Activated naive CD4-positive, alpha-beta T cell treated with anti-CD3 and anti-CD28 coated beads for 36 hours (primary cell): ENCODE data around the gene DDR1. TPM values are rescaled to one million over a fixed set of nuclear protein-coding genes. Genes with fewer than 3 reads are reported as not detected.
"Not testable (repeated sequence)": the region's sequence is repeated elsewhere in the genome, so short reads cannot be mapped to it uniquely, and the experiment has no call there.

Source experiments
- CTCF ChIA-PET: fragments of 350-600 bp; sonication (Branson Sonifier 250); formaldehyde crosslinking; loops from one replicate; lab custom pipeline; 2021; ENCODE audit warnings: antibody characterized with exemption; lab: Charles Lee
- DNase-seq: peaks from one replicate; pipeline ENCODE4 v3.0.0-alpha.2; 2020
- H3K27ac Mint-ChIP-seq: one replicate; pipeline ENCODE4 v1.8.0; 2021; ENCODE audit warnings: mild to moderate bottlenecking, mixed read lengths
- H3K27me3 Mint-ChIP-seq: one replicate; pipeline ENCODE4 v1.8.0; 2021; ENCODE audit warnings: low read depth, mixed read lengths
- H3K36me3 Mint-ChIP-seq: one replicate; pipeline ENCODE4 v1.8.0; 2021; ENCODE audit warnings: low read depth, mixed read lengths
- H3K4me1 Mint-ChIP-seq: one replicate; pipeline ENCODE4 v1.8.0; 2021; ENCODE audit warnings: low read depth, mixed read lengths
- H3K4me3 Mint-ChIP-seq: one replicate; pipeline ENCODE4 v1.8.0; 2021; ENCODE audit warnings: mild to moderate bottlenecking, moderate library complexity, mixed read lengths
- H3K9me3 Mint-ChIP-seq: one replicate; pipeline ENCODE4 v1.8.0; 2021; ENCODE audit warnings: mixed read lengths
- intact Hi-C: fragments of 100-400 bp; cut with micrococcal nuclease; formaldehyde crosslinking; loops from one replicate; pipeline ENCODE4 v1.15.1; 2023
- total RNA-seq, 2 experiments: library from RNA; stranded (reverse); gene quantifications; one replicate each; pipeline ENCODE4 v1.2.3, GENCODE V29; 2021

The DDR1 gene
- total RNA-seq, 2 experiments from 2014 or later, result 9.5 to 10.1 TPM

DNA sequence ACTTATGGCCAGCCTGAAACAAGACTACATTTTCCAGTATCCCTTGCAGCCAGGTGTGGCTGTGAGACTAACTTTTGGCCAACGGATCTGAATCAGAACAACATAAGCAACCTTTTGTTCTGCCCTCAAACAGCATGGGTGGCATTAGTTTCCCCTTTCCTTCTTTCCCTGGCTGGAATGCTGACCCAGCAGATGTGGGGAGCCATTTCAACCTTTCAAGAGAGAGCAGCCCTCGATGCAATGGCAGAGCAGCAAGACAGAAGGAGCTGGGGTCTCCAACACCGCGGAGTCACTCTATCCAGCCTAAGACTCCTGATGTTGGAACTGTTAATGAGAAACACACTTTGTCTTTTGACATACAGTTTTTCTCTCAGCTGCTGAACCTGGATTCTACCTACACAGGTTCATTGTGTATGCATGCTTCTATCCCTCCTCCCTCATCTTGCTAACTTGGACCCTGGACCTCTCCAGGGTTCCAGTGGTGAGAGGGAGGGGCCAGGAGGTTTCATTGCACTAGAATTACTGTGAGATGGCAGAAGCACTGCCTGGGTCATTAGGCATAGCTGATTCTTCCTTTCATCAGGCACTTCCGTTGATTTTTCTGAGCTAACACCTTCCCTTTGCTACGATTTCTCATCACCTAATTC, 28.8 kb upstream of the DDR1 start:
- Mint-ChIP-seq H3K27ac (no peak overlapping the region), H3K27me3 (no peaks in the 10 kb centered on the region), H3K9me3 (peaks cover 34% of the 10 kb centered on the region), H3K4me1 (peaks cover 2% of the 10 kb centered on the region), H3K4me3 (no peak overlapping the region), H3K36me3 (peaks cover 9% of the 10 kb centered on the region)
- no peak for DNase-seq
- intact Hi-C loops, result no loop called here
- CTCF ChIA-PET, result interaction anchor here (0.9 kb wide), 1 partner anchor 22 kb away, joined by 3 read pairs; no protein-coding TSS in a partner anchor

DNA sequence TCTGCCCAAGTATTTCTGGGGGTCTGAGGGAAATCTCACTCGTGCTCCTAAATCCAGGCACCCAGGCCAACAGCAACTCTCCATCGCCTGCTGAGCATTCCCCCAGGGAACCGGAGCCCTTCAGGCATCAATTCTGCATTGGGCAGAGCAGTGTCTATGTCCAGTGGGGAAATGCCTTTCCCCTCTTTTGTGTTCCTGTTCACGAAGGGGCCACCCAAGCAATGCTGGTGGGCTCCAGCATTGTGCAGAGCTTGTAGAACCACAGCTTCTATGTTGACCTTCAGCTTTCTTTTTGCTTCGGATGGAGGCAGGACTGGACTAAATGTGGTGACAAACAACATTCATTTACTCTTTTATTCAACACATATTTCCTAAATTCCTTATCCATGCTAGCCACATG, 27.2 kb upstream of the DDR1 start:
- no peak for DNase-seq
- Mint-ChIP-seq H3K4me1 (peaks cover 13% of the 10 kb centered on the region), H3K27me3 (no peaks in the 10 kb centered on the region), H3K36me3 (peaks cover 16% of the 10 kb centered on the region), H3K9me3 (peaks cover 30% of the 10 kb centered on the region), H3K4me3 (no peak overlapping the region), H3K27ac (no peak overlapping the region)
- intact Hi-C loops, result no loop called here
- CTCF ChIA-PET, result interaction anchor here (1.5 kb wide), 1 partner anchor 11 kb away, joined by 4 read pairs; no protein-coding TSS in a partner anchor

DNA sequence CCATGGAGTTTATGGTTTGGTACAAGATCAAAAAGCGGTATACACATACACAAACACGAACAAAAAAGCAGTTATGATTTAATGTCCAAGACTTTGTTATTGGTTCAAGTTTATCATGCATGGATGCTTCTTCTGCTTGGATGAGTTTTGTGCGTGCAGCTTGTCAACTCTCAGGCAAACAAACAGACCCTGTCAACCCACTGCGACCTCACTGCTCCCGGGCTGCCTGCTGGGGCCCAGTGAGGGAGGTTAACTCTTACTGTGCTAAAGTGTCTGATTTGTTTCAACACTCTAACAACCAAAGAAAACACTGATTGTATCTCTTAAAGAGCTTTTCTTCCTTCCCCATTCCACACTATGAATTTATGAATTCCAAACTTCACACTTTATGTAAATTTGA, 26.8 kb upstream of the DDR1 start:
- intact Hi-C loops, result no loop called here
- DNase-seq, result no peak
- Mint-ChIP-seq H3K36me3 (peaks cover 13% of the 10 kb centered on the region), H3K9me3 (peaks cover 26% of the 10 kb centered on the region), H3K4me1 (peaks cover 12% of the 10 kb centered on the region), H3K27me3 (no peaks in the 10 kb centered on the region), H3K27ac (no peak overlapping the region), H3K4me3 (no peak overlapping the region)
- CTCF ChIA-PET, result interaction anchor here (0.6 to 1.5 kb wide), 2 partner anchors 11 to 499 kb away, joined by 3 to 4 read pairs; no protein-coding TSS in a partner anchor

DNA sequence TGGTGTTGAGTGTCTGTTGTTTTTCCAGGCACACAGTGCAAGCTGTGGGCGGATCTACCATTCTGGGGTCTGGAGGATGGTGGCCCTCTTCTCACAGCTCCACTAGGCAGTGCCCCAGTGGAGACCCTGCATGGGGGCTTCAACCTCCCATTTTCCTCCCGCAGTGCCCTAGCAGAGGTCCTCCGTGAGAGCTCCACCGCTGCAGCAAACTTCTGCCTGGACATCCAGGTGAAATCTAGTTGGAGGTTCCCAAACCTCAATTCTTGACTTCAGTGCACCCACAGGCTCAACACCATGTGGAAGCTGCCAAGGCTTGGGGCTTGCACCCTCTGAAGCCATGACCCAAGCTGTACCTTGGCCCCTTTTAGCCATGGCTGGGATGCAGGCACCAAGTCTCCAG, 24.6 kb upstream of the DDR1 start:
- Mint-ChIP-seq H3K4me1 (peaks cover 11% of the 10 kb centered on the region), H3K36me3 (peaks cover 13% of the 10 kb centered on the region), H3K9me3 (peaks cover 25% of the 10 kb centered on the region)
- intact Hi-C loops, H3K4me3 Mint-ChIP-seq, H3K27me3 Mint-ChIP-seq, H3K27ac Mint-ChIP-seq, DNase-seq: not testable (repeated sequence)
- CTCF ChIA-PET, result interaction anchor here (0.6 kb wide), 1 partner anchor 35 kb away, joined by 3 read pairs; no protein-coding TSS in a partner anchor

DNA sequence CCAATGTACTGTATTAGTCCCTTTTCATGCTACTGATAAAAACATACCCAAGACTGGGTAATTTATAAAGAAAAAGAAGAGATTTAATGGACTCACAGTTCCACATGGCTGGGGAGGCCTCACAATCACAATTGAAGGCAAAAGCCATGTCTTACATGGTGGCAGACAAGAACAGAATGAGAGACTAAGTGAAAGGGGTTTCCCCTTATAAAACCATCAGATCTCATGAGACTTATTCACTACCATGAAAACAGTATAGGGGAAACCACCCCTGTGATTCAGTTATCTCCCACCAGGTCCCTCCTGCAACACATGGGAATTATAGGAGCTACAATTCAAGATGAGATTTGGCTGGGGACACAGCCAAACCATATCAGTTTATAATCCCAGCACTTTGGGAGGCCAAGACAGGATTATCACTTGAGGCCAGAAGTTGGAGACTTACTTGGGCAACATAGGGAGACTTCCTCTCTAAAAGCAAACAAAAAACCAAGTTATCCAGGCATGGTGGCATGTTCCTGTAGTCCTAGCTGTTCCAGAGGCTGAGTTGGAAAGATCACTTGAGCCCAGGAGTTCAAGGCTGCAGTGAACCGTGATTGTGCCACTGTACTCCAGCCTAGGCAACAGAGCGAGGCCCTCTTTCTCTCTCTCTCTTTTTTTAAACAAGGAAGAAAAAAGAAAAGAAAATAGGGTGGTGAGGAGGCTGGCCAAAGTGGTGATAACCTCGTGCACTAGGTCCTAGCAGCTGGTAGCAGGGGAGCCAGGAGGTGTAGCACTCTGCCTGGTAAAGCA, 22.9 kb upstream of the DDR1 start:
- Mint-ChIP-seq H3K4me1 (peaks cover 11% of the 10 kb centered on the region), H3K9me3 (peaks cover 25% of the 10 kb centered on the region), H3K27ac (no peak overlapping the region), H3K4me3 (no peak overlapping the region), H3K27me3 (no peaks in the 10 kb centered on the region), H3K36me3 (peaks cover 13% of the 10 kb centered on the region)
- CTCF ChIA-PET, result no interaction called here
- intact Hi-C loops, result loop anchor here (1.0 kb wide), 1 partner anchor 10 kb away; no protein-coding TSS in a partner anchor
- DNase-seq, result peak; percentile 23

DNA sequence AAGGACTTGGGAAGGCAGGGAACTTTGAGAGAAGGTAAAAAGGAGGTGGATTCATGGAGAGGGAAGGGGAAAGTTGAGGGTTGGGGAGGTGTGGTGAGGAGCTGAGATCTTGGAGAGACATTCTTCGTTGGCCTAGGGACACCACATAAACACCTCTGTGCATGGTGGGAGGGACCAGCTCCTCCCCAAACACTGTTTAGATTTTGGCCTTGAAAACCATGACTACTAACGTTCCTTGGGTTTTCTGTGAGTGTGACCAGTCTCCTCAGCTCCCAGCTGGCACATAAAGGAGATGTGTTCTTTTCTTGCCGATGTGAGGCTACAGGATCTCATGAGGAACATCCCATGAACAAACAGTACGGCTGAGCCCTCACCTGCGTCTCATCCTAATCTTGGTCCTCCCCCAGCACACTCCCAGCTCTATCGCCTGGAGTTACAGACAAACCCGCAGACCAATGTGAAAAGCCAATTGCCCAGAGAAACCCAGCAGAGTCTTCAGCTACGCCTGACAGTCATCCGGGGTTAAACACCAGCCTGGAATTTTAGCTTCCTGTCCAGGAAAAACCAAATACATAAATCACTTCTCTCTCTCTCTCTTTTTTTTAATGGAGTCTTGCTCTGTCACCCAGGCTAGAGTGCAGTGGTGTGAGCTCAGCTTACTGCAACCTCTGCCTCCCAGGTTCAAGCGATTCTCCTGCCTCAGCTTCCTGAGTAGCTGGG, 22.0 kb upstream of the DDR1 start:
- no peak overlapping the region for H3K27ac Mint-ChIP-seq
- H3K36me3 Mint-ChIP-seq, result peaks cover 13% of the 10 kb centered on the region
- H3K27me3 Mint-ChIP-seq, result no peaks in the 10 kb centered on the region
- intact Hi-C loops, result no loop called here
- no peak overlapping the region for H3K4me3 Mint-ChIP-seq
- peaks cover 11% of the 10 kb centered on the region for H3K4me1 Mint-ChIP-seq
- H3K9me3 Mint-ChIP-seq, result peaks cover 25% of the 10 kb centered on the region
- CTCF ChIA-PET, result no interaction called here
- DNase-seq, result no peak

DNA sequence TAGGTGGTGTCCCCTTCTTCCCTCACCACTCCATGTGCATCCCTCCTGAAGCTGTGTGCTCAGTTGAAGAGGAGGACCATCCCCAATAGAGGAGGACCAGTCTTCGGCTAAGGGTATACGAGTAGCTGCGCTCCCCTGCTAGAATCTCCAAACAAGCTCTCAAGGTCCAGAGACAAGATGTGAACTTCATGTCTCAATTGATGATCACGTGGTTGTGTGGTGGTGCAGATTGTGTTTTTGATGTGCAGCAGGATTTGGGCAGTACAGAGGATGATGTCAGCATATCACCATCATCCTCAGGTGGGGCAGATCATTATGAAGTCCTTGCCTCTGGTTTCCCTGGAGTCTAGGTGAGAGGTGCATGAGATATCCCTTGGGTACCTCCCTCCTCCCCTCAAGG, 20.0 kb upstream of the DDR1 start:
- Mint-ChIP-seq H3K4me1 (peaks cover 11% of the 10 kb centered on the region), H3K9me3 (peaks cover 24% of the 10 kb centered on the region), H3K4me3 (no peak overlapping the region), H3K27me3 (no peaks in the 10 kb centered on the region), H3K27ac (no peak overlapping the region), H3K36me3 (peaks cover 10% of the 10 kb centered on the region)
- DNase-seq, result no peak
- CTCF ChIA-PET, result no interaction called here
- intact Hi-C loops, result no loop called here

DNA sequence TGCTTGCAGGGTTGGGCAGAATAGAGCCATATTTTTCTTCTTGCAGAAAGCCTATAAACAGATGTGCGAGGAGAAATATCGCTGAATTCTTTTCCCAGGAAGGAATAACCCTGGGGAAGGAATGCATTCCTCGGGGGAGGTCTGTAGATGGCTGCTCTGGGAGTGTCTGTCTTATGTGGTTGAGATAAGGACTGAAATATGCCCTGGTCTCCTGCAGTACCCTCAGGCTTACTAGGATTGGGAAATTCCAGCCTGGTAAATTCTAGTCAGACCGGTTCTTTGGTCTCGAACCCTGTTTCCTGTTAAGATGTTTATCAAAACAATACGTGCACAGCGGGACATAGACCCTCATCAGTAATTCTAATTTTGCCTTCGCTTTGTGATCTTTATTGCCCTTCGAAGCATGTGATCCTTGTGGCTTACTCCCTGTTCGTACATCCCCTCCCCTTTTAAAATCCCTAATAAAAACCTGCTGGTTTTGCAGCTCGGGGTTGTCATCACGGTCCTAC, 15.0 kb upstream of the DDR1 start:
- peak overlapping the region; percentile 7 for H3K27ac Mint-ChIP-seq
- CTCF ChIA-PET, intact Hi-C loops, H3K27me3 Mint-ChIP-seq, H3K4me3 Mint-ChIP-seq, DNase-seq: not testable (repeated sequence)
- H3K36me3 Mint-ChIP-seq, result peaks cover 12% of the 10 kb centered on the region
- peaks cover 25% of the 10 kb centered on the region for H3K9me3 Mint-ChIP-seq
- H3K4me1 Mint-ChIP-seq, result peaks cover 26% of the 10 kb centered on the region

DNA sequence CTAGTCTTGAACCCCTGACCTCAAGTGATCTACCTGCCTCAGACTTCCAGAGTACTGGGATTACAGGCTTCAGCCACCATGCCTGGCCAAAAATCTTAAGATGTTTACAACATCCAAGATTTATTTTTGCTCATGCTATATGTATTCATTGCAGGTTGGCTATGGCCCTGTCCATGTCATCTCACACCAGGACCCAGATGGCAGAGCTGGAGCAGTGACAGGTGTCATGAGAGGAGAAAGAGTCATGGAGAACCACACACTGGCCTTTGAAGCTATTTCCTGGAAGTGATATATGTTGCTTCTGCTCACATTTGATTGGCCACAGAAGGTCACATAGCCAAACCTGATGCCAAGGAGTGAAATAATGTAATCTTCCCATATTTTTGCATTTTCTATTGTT, 13.8 kb upstream of the DDR1 start:
- Mint-ChIP-seq H3K4me1 (peaks cover 26% of the 10 kb centered on the region), H3K9me3 (peaks cover 25% of the 10 kb centered on the region), H3K4me3 (no peak overlapping the region), H3K27me3 (no peaks in the 10 kb centered on the region), H3K27ac (peak overlapping the region; percentile 90), H3K36me3 (peaks cover 12% of the 10 kb centered on the region)
- intact Hi-C loops, result no loop called here
- CTCF ChIA-PET, result interaction anchor here (1.2 kb wide), 1 partner anchor 98 kb away, joined by 3 read pairs; no protein-coding TSS in a partner anchor
- DNase-seq, result peak; percentile 41

DNA sequence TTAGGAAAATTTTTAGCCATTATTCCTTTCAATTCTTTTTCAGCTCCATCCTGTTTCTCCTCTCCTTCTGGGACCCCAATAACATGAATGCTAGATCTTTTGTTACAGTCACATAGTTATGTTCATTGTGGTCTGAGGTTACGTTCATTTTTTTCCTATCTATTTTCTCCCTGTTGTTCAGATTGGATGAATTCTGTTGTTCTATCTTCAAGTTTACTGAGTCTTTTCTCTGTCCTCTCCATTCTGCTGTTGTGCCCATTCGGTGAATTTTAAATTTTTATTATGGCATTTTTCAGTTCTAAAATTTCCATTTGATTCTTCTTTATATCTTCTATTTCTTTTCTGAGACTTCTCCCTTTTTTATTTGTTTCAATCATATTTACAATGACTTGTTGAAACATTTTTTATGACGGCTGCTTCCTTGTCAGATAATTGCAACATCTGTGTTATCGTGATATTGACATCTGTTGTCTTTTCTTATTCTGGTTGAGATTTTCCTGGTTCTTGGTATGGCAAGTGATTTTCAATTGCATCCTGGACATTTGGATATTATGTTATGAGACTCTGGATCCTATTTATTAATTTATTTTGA, 12.6 kb upstream of the DDR1 start:
- CTCF ChIA-PET, result no interaction called here
- H3K27me3 Mint-ChIP-seq, result no peaks in the 10 kb centered on the region
- intact Hi-C loops, result loop anchor here (1.0 kb wide), 1 partner anchor 10 kb away; no protein-coding TSS in a partner anchor
- H3K9me3 Mint-ChIP-seq, result peaks cover 25% of the 10 kb centered on the region
- H3K27ac Mint-ChIP-seq, result peak overlapping the region; percentile 90
- peak overlapping the region; percentile 4 for H3K4me3 Mint-ChIP-seq
- peaks cover 12% of the 10 kb centered on the region for H3K36me3 Mint-ChIP-seq
- H3K4me1 Mint-ChIP-seq, result peaks cover 34% of the 10 kb centered on the region
- DNase-seq, result no peak

DNA sequence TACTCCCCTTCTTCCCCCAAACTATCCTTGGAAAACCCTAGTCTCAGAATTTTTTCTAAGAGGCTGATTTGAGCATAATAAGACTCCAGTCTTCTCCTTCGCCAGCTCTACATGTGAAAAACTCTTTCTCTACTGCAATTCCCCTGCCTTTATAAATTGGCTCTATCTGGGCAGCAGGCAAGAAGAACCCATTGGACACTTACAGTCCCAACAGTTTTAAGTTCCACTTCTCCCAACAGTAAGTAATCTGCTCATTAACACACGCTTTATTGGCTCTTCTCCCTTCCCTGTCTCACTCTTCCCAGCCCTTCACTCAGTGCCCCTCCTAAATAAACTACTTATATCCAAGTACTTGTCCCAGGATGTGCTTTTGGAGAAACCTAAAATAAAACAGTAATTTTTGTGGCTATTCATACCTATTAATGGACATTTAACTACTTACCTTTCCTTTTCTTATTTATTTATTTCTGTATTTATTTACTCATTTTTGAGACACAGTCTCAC, 11.1 kb upstream of the DDR1 start:
- Mint-ChIP-seq H3K4me1 (peaks cover 44% of the 10 kb centered on the region), H3K4me3 (no peak overlapping the region), H3K27ac (no peak overlapping the region), H3K36me3 (peaks cover 12% of the 10 kb centered on the region), H3K27me3 (no peaks in the 10 kb centered on the region), H3K9me3 (peaks cover 25% of the 10 kb centered on the region)
- no peak for DNase-seq
- intact Hi-C loops, result no loop called here
- CTCF ChIA-PET, result interaction anchor here (0.9 kb wide), 1 partner anchor 141 kb away, joined by 5 read pairs; no protein-coding TSS in a partner anchor
